Measurements from ENCODE around the gene PKNOX2. TPM values are rescaled to one million over a fixed set of nuclear protein-coding genes. Genes with fewer than 3 reads are reported as not detected.

Gene PKNOX2
- total and polyA plus RNA-seq, 4 donors, result 0.14 to 0.29 (median 0.24) TPM

- WGBS, result 84% methylated on average over 6 of the region's 6 CpGs
- Histone ChIP-seq H3K9me3 (ENCODE audit: control insufficient read depth in 4 of 4, low read length in 3 of 4) (no peaks in the 10 kb centered on the region), H3K27me3 (ENCODE audit: control insufficient read depth in 4 of 4, insufficient read depth in 4 of 4, low read length in 3 of 4) (no peaks in the 10 kb centered on the region), H3K36me3 (ENCODE audit: control insufficient read depth in 4 of 4, insufficient read depth in 3 of 4, low read depth in 1 of 4, low read length in 3 of 4) (no peaks in the 10 kb centered on the region), H3K4me3 (ENCODE audit: low read depth in 1 of 3, low read length in 3 of 3) (no peak overlapping the region), H3K27ac (ENCODE audit: low read depth in 1 of 2, low read length in 2 of 2) (no peak overlapping the region), H3K9ac (ENCODE audit: low read depth in 1 of 2, low read length in 2 of 2) (no peak overlapping the region), H3K4me1 (ENCODE audit: control insufficient read depth in 4 of 4, insufficient read depth in 4 of 4, low read length in 3 of 4) (peaks cover 0 to 5% (median 0%) of the 10 kb centered on the region in 4 donors)
- no peak for DNase-seq (ENCODE audit: low spot score)
- TF ChIP-seq MAX (IDR thresholded peaks at IDR 0.05) (no peak), RAD21 (IDR thresholded peaks at IDR 0.05) (no peak), GABPA (IDR thresholded peaks at IDR 0.05 in 1 of 2, conservative IDR thresholded peaks at IDR 0.05 in 1 of 2) (no peak), CTCF (IDR thresholded peaks at IDR 0.05; ENCODE audit: low read depth, low read length, missing input control) (no peak), REST (IDR thresholded peaks at IDR 0.05) (no peak), YY1 (IDR thresholded peaks at IDR 0.05) (no peak)
- TF ChIP-seq, protein P1, sequence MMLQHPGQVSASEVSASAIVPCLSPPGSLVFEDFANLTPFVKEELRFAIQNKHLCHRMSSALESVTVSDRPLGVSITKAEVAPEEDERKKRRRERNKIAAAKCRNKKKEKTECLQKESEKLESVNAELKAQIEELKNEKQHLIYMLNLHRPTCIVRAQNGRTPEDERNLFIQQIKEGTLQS (IDR thresholded peaks at IDR 0.05), result no peak
- TF ChIP-seq, protein P2, sequence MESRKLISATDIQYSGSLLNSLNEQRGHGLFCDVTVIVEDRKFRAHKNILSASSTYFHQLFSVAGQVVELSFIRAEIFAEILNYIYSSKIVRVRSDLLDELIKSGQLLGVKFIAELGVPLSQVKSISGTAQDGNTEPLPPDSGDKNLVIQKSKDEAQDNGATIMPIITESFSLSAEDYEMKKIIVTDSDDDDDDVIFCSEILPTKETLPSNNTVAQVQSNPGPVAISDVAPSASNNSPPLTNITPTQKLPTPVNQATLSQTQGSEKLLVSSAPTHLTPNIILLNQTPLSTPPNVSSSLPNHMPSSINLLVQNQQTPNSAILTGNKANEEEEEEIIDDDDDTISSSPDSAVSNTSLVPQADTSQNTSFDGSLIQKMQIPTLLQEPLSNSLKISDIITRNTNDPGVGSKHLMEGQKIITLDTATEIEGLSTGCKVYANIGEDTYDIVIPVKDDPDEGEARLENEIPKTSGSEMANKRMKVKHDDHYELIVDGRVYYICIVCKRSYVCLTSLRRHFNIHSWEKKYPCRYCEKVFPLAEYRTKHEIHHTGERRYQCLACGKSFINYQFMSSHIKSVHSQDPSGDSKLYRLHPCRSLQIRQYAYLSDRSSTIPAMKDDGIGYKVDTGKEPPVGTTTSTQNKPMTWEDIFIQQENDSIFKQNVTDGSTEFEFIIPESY (IDR thresholded peaks at IDR 0.05), result no peak
These were observed 295.7 kb downstream of the PKNOX2 start for GRCh38 chr11:125460275-125460674.

GRCh38 chr11:125463590-125464269 is 299.2 kb downstream of the PKNOX2 start:
- Histone ChIP-seq H3K9ac (ENCODE audit: low read depth in 1 of 2, low read length in 2 of 2) (no peak overlapping the region), H3K9me3 (ENCODE audit: control insufficient read depth in 4 of 4, low read length in 3 of 4) (no peaks in the 10 kb centered on the region), H3K36me3 (ENCODE audit: control insufficient read depth in 4 of 4, insufficient read depth in 3 of 4, low read depth in 1 of 4, low read length in 3 of 4) (no peaks in the 10 kb centered on the region), H3K27me3 (ENCODE audit: control insufficient read depth in 4 of 4, insufficient read depth in 4 of 4, low read length in 3 of 4) (no peaks in the 10 kb centered on the region), H3K4me1 (ENCODE audit: control insufficient read depth in 4 of 4, insufficient read depth in 4 of 4, low read length in 3 of 4) (no peaks in the 10 kb centered on the region), H3K27ac (ENCODE audit: low read depth in 1 of 2, low read length in 2 of 2) (no peak overlapping the region), H3K4me3 (ENCODE audit: low read depth in 1 of 3, low read length in 3 of 3) (no peak overlapping the region)
- 75% methylated on average over 5 of the region's 5 CpGs for WGBS
- no peak for DNase-seq (ENCODE audit: low spot score)
- TF ChIP-seq RAD21 (IDR thresholded peaks at IDR 0.05) (no peak), NR2F2 (IDR thresholded peaks at IDR 0.05) (no peak), REST (IDR thresholded peaks at IDR 0.05) (no peak), JUND (IDR thresholded peaks at IDR 0.05) (no peak), EGR1 (IDR thresholded peaks at IDR 0.05; ENCODE audit: low read depth in 2 of 2) (no peak), FOXA2 (IDR thresholded peaks at IDR 0.05) (no peak), FOXA1 (IDR thresholded peaks at IDR 0.05) (no peak), SP1 (IDR thresholded peaks at IDR 0.05) (no peak), YY1 (IDR thresholded peaks at IDR 0.05) (no peak), MAX (IDR thresholded peaks at IDR 0.05) (no peak)
- TF ChIP-seq, protein P2 (IDR thresholded peaks at IDR 0.05), result no peak
- TF ChIP-seq, protein P1 (IDR thresholded peaks at IDR 0.05), result no peak
